GM18508 (cell line): ENCODE results near the gene EYA3.

Source experiments
- ATAC-seq: cut with Tn5 transposase; IDR thresholded peaks from one replicate; pipeline ENCODE4 v1.9.1; 2021; ENCODE audit warnings: moderate number of reproducible peaks; ENCODE audit not compliant: insufficient read depth, unreplicated experiment

Gene EYA3

GRCh38 chr1:27951396-27951795 is 137.0 kb downstream of the EYA3 start:
- no peak for ATAC-seq

GRCh38 chr1:27949027-27949426 is 139.4 kb downstream of the EYA3 start:
- ATAC-seq: no peak

GRCh38 chr1:27945020-27945419 is 143.4 kb downstream of the EYA3 start:
- no peak for ATAC-seq

GRCh38 chr1:27941671-27942540 is 146.5 kb downstream of the EYA3 start:
- ATAC-seq: no peak

GRCh38 chr1:27940870-27941560 is 147.4 kb downstream of the EYA3 start:
- no peak for ATAC-seq

- no peak for ATAC-seq
Measured at GRCh38 chr1:27940297-27940696, 148.1 kb downstream of the EYA3 start.

GRCh38 chr1:27938488-27938887 is 149.9 kb downstream of the EYA3 start:
- no peak for ATAC-seq

GRCh38 chr1:27937524-27937836 is 150.9 kb downstream of the EYA3 start:
- ATAC-seq: no peak

GRCh38 chr1:27936370-27936769 is 152.0 kb downstream of the EYA3 start:
- ATAC-seq: no peak

GRCh38 chr1:27935721-27936120 is 152.7 kb downstream of the EYA3 start:
- no peak for ATAC-seq

- ATAC-seq: no peak
Measured at GRCh38 chr1:27934818-27935549, 153.4 kb downstream of the EYA3 start, which contains the start of gene SMPDL3B. SMPDL3B (plus strand) TSS chr1:27935000; CDS start chr1:27935184, 184 bp downstream.

- ATAC-seq: no peak
Measured at GRCh38 chr1:27931759-27932158, 156.7 kb downstream of the EYA3 start.

GRCh38 chr1:27931184-27931583 is 157.2 kb downstream of the EYA3 start:
- no peak for ATAC-seq

GRCh38 chr1:27928216-27928954 is 160.0 kb downstream of the EYA3 start:
- ATAC-seq: no peak

- no peak for ATAC-seq
Measured at GRCh38 chr1:27922272-27922671, 166.1 kb downstream of the EYA3 start.
